ENCODE results near the gene ELOVL7. TPM values are rescaled to one million over a fixed set of nuclear protein-coding genes. Genes with fewer than 3 reads are reported as not detected.

Gene ELOVL7
- total RNA-seq, 1 experiment from 2014 or later = 2.9 TPM

- POLR2A ChIA-PET = no interaction called here
- in situ Hi-C loops (cut with HindIII; ENCODE audit: low pct_unique_long_range_greater_than_20kb, low sequenced_read_pairs) = no loop called here
- no peak for DNase-seq (ENCODE audit: low read depth, low spot score)
- Histone ChIP-seq H3K36me3 (ENCODE audit: control insufficient read depth, insufficient read depth, low read length) (no peaks in the 10 kb centered on the region), H3K27ac (ENCODE audit: low read length) (no peak overlapping the region), H3K9me3 (ENCODE audit: control insufficient read depth, insufficient read depth, low read depth, low read length) (no peaks in the 10 kb centered on the region), H3K4me1 (ENCODE audit: control insufficient read depth, insufficient read depth, low read length) (no peaks in the 10 kb centered on the region; the same call in 1 of the 2 replicates), H3K27me3 (ENCODE audit: control insufficient read depth, insufficient read depth, low read length) (no peaks in the 10 kb centered on the region), H3K4me3 (ENCODE audit: low read depth in 2 of 2, low read length in 2 of 2) (no peak overlapping the region)
- BruUV-seq (replicated peaks) = no TSS peak
- CTCF ChIA-PET = no interaction called here
- TF ChIP-seq REST (IDR thresholded peaks at IDR 0.05; ENCODE audit: insufficient read depth in 1 of 2, low read depth in 2 of 2, low read length in 1 of 2) (no peak), TCF7L2 (IDR thresholded peaks at IDR 0.05; ENCODE audit: low read depth, low read length) (no peak), POLR2AphosphoS5 (IDR thresholded peaks at IDR 0.05; ENCODE audit: low read depth, low read length) (no peak), CTCF (IDR thresholded peaks at IDR 0.05) (no peak), SIN3A (IDR thresholded peaks at IDR 0.05; ENCODE audit: borderline replicate concordance, insufficient read depth, low read depth, low read length) (no peak)
- intact Hi-C loops (cut with micrococcal nuclease; ENCODE audit: unreplicated experiment) = no loop called here
- no peak for ATAC-seq
Observed at GRCh38 chr5:60811105-60811504, 33.0 kb downstream of the ELOVL7 start.

GRCh38 chr5:60810438-60811085 is 33.5 kb downstream of the ELOVL7 start:
- ChIA-PET CTCF (no interaction called here), POLR2A (no interaction called here)
- DNase-seq (ENCODE audit: low read depth, low spot score) (no peak), ATAC-seq (peak; percentile 82)
- TF ChIP-seq TCF7L2 (IDR thresholded peaks at IDR 0.05; ENCODE audit: low read depth, low read length) = no peak
- no peak for TF ChIP-seq POLR2AphosphoS5 (IDR thresholded peaks at IDR 0.05; ENCODE audit: low read depth, low read length)
- no peak for TF ChIP-seq REST (IDR thresholded peaks at IDR 0.05; ENCODE audit: insufficient read depth in 1 of 2, low read depth in 2 of 2, low read length in 1 of 2)
- no peak for TF ChIP-seq SIN3A (IDR thresholded peaks at IDR 0.05; ENCODE audit: borderline replicate concordance, insufficient read depth, low read depth, low read length)
- TF ChIP-seq CTCF (IDR thresholded peaks at IDR 0.05) = no peak
- BruUV-seq (replicated peaks) = no TSS peak
- in situ Hi-C loops (cut with HindIII; ENCODE audit: low pct_unique_long_range_greater_than_20kb, low sequenced_read_pairs) (no loop called here), intact Hi-C loops (cut with micrococcal nuclease; ENCODE audit: unreplicated experiment) (no loop called here)
- Histone ChIP-seq H3K27me3 (ENCODE audit: control insufficient read depth, insufficient read depth, low read length) (no peaks in the 10 kb centered on the region), H3K36me3 (ENCODE audit: control insufficient read depth, insufficient read depth, low read length) (no peaks in the 10 kb centered on the region), H3K4me1 (ENCODE audit: control insufficient read depth, insufficient read depth, low read length) (no peaks in the 10 kb centered on the region; the same call in 1 of the 2 replicates), H3K9me3 (ENCODE audit: control insufficient read depth, insufficient read depth, low read depth, low read length) (no peaks in the 10 kb centered on the region), H3K4me3 (ENCODE audit: low read depth in 2 of 2, low read length in 2 of 2) (no peak overlapping the region), H3K27ac (ENCODE audit: low read length) (no peak overlapping the region)
